NCI-H146 (cell line): ENCODE data around the gene IPO9.

Experiments used
- DNase-seq: peaks from one replicate; lab custom pipeline; 2025; lab: John Stamatoyannopoulos, UW

Gene IPO9

DNA sequence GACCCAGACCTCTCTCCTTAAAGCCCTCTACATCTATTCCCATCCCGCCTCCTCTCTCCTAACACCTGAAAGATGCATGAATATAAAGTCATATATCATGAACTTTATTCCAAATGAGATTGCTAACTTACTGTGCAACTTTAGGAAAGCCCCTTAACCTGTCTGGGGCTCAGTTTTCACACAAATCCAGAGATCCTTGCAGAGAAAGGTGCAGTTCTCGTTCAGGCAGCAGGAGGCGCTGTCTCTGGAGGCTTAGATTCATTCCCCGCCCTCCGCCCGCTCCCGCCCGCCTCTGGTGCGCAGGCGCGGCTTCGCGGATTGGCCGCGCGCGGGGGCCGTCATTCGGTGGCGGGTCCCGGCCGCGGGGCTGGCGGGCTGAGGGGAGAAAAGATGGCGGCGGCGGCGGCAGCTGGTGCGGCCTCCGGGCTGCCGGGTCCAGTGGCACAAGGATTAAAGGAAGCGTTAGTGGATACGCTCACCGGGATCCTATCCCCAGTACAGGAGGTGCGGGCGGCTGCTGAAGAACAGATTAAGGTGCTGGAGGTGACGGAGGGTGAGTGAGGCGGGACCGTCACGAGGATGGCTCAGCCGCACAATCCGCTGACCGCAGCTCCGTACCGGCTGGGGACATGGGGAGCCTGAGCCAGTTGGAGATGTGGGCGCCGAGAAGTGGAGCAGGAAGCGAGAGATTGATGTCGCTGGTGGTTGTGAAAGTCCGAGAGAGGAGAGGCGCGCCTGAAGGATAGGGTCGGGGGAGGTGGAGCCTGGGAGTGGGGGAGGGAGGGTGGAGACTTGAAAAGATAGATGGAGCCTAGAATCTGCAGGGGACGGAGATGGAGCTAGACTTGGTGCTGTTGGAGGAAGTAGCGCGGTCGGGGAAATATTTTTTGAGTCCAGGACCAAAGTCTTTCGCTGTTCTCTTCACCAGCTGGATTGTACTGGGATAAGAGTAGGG lies at the start of gene IPO9:
Gene IPO9, plus strand, starts transcription at position 338 of the 955 bp plus-strand sequence. Its CDS starts 53 bp downstream, at position 391.
- peak; percentile 91 for DNase-seq

DNA sequence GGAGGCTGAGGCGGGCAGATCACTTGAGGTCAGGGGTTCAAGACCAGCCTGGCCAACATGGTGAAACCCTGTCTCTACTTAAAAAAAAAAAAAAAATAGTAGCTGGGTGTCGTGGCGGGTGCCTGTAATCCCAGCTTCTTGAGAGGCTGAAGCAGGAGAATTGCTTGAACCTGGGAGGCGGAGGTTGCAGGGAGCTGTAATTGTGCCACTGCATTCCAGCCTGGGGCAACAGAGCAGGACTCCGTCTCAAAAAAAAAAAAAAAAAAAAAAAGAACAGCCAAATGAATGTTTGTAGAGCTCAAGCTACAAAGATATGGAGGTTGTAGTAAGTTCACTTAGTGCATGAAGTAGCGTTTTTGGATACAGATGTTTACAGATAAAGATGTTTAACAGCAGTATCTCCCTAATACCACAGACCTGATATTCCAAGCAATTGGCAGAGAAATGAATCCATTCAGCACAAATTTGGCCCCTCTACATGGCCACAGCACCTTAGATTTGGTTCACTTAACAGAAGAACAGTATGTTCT lies 49.5 kb upstream of the IPO9 start:
- DNase-seq = no peak

DNA sequence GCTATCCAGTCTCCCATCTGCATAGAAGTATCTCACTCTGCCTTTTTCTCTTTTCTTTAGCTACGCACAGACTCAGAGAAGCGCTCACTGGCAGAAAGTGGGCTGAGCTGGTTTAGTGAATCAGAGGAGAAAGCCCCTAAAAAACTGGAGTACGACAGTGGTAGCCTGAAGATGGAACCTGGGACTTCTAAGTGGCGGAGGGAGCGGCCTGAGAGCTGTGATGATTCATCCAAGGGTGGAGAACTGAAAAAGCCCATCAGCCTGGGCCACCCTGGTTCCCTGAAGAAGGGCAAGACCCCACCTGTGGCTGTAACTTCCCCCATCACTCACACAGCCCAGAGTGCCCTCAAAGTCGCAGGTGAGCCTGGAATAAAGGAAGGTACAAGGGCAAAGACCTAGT lies 48.0 kb upstream of the IPO9 start:
- DNase-seq = no peak

- no peak for DNase-seq
These were observed 47.5 kb upstream of the IPO9 start for GRCh38 chr1:201781437-201781836.

DNA sequence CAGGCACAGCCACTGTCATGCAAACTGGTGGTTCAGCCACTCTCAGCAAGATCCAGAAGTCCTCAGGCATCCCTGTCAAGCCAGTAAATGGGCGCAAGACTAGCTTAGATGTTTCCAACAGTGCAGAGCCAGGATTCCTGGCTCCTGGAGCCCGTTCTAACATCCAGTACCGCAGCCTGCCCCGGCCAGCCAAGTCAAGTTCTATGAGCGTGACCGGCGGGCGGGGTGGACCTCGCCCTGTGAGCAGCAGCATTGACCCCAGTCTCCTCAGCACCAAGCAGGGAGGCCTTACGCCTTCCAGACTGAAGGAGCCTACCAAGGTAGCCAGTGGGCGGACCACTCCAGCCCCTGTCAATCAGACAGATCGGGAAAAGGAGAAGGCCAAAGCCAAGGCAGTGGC lies 46.6 kb upstream of the IPO9 start:
- DNase-seq = no peak

- DNase-seq = no peak
These were observed 45.9 kb upstream of the IPO9 start for GRCh38 chr1:201783058-201783457.

- no peak for DNase-seq
These were observed 45.4 kb upstream of the IPO9 start for GRCh38 chr1:201783572-201783971.

- no peak for DNase-seq
These were observed 43.7 kb upstream of the IPO9 start for GRCh38 chr1:201785291-201785690.

DNA sequence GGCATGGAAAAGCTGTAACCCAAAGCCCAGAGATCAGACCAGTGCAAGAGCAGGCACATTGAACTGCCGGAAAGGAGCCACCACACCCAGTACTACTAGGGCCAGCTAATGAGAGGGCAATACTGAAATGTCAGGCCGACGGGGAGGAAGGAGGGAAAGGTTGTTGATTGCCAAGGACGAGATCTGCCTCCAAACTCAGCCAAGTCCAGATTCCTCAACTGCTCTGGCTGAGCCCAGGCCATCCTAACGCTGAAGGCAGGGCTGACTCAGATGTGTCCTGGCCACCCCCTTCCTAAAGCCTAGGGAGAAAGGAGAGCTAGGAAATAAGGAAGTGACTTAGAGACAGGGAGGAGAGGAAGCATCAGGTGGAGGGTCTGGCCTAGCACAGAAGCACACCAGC lies 42.1 kb upstream of the IPO9 start:
- DNase-seq = no peak

- no peak for DNase-seq
These were observed 40.7 kb upstream of the IPO9 start for GRCh38 chr1:201788296-201788695.

GRCh38 chr1:201789245-201789644 lies 39.7 kb upstream of the IPO9 start:
- no peak for DNase-seq

DNA sequence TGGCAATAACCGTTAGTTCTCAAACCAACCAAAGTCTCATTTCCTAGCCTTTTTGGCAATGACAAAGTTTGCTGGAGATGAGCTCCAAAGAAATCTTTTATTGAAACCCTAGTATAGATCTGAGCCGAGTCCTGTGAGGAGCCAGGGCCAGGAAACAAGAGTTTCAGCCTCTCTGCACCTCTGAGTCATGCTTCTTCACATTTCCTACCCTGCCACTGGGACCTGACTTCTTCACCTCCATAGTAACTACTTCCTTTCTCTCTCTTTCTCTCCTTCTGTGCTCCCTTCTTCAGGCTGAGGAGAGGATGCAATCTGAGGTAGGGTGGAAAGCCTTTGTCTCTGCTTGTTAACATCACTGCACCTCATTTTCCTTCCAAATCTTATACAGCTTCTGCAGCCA lies 38.7 kb upstream of the IPO9 start:
- DNase-seq = no peak

DNA sequence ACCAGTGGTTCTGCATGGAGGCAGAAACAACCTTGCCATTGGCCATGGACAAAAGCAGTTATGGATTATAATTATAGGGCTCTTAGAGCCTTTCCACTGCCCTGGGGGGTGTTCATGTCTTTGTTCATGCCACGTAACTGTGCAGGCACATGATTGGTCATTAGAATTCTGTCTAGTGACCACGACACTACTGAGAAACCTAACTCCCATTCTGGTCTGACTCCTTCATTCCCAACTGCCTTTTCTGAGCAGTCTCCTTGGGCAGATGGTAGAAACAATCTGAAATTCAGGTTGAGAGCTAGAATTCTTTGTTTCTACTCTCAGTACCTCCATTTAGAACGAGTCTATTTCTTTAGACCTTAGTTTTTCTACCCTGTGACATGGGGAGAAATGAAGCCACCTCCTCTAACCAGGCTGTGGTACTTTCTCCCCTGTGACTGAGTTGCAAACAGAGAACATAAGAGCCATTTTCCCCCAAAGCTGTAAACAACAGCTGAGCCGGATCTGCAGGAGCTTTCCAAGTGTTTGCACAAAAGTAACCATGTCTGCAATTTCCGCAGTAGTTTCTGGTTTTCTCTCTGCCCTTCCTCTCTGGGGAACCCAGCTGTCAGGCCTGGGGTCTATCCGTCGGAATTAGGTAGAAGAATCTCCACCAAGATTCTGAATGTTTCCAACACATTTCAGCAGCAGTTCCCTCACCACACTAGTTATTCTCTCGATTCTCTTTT lies 37.7 kb upstream of the IPO9 start:
- DNase-seq = no peak

GRCh38 chr1:201791779-201792173 lies 37.2 kb upstream of the IPO9 start:
- DNase-seq = no peak

GRCh38 chr1:201792534-201793305 lies 36.2 kb upstream of the IPO9 start:
- DNase-seq = peak; percentile 70

- DNase-seq = no peak
These were observed 35.5 kb upstream of the IPO9 start for GRCh38 chr1:201793306-201793925.

- DNase-seq = peak; percentile 19
These were observed 33.9 kb upstream of the IPO9 start for GRCh38 chr1:201795066-201795465.

DNA sequence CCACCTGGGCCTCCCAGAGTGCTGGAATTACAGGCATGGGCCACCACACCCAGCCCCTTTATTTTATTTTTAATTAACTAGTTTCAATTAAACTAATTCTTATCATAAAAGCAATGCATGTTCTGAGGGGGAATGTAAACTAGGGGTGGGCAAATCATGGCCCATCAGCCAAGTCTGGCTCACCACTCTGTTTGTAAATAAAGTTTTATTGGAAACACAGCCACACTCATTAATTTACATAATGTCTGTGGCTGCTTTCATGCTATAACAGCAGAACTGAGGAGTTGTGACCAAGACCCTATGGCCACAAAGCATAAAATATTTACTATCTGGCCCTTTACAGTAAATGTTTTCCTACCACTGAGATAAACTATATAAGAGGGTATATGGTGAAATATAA lies 28.7 kb upstream of the IPO9 start:
- DNase-seq = no peak

DNA sequence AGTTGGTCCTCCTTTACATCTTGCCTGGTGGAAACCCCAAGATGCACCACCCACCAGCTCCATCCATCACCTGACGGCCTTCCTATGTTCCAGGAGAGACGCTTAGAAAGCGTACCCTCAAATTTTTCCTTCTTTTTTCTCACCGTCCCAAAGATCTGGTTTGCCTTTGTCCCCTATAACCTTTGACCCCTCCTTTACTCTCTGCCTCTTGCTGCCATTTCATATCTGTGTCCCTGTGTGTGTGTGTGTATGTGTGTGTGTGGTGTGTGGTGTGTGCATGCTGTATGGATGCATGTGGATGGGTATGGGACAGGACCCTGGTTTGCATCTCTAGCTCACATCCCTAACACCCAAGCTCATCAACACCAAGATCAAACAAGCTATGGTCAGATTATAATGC lies 22.2 kb upstream of the IPO9 start:
- DNase-seq = no peak

GRCh38 chr1:201807958-201808632 lies 20.9 kb upstream of the IPO9 start:
- DNase-seq = no peak

- DNase-seq = no peak
These were observed 20.3 kb upstream of the IPO9 start for GRCh38 chr1:201808633-201808990.
